Neural crest cell (in vitro differentiated cells): Measurements from ENCODE around the gene AKR1C2. TPM values are rescaled to one million over a fixed set of nuclear protein-coding genes. Genes with fewer than 3 reads are reported as not detected.
"Not testable (repeated sequence)": the region's sequence is repeated elsewhere in the genome, so short reads cannot be mapped to it uniquely, and the experiment has no call there.

Experiments used
- DNase-seq: peaks from one replicate; pipeline ENCODE4 v3.0.0; 2021; ENCODE audit warnings: low read depth, mixed read lengths, low spot score
- H3K27ac Mint-ChIP-seq: one replicate; pipeline ENCODE4 v1.8.0; 2021; ENCODE audit warnings: mild to moderate bottlenecking, mixed read lengths; ENCODE audit not compliant: unreplicated experiment
- H3K27me3 Mint-ChIP-seq: 2 replicates; pipeline ENCODE4 v1.8.0; 2021; ENCODE audit warnings: low read depth, mild to moderate bottlenecking, mixed read lengths
- H3K36me3 Mint-ChIP-seq: 2 replicates; pipeline ENCODE4 v1.8.0; 2021; ENCODE audit warnings: low read depth, mild to moderate bottlenecking, mixed read lengths
- H3K4me1 Mint-ChIP-seq: 2 replicates; pipeline ENCODE4 v1.8.0; 2021; ENCODE audit warnings: mixed read lengths
- H3K4me3 Mint-ChIP-seq: one replicate; pipeline ENCODE4 v1.8.0; 2021; ENCODE audit warnings: mild to moderate bottlenecking, mixed read lengths
- H3K9me3 Mint-ChIP-seq: 2 replicates; pipeline ENCODE4 v1.8.0; 2021; ENCODE audit warnings: mixed read lengths
- total RNA-seq: library from RNA; stranded (reverse); gene quantifications from 2 replicates; pipeline ENCODE4 v1.2.1, GENCODE V29; 2021
- TF ChIP-seq, protein P1 (sequence below): fragments of 200-600 bp; sonication (generic); conservative IDR thresholded peaks from 2 replicates; pipeline ENCODE4 v1.5.0; 2021; ENCODE audit warnings: antibody characterized with exemption, mild to moderate bottlenecking

Gene AKR1C2
- total RNA-seq, 1 donor from 2014 or later, result 3.9 TPM

- Mint-ChIP-seq H3K4me1 (no peaks in the 10 kb centered on the region), H3K4me3 (no peak overlapping the region), H3K9me3 (peaks cover 3% of the 10 kb centered on the region), H3K36me3 (no peaks in the 10 kb centered on the region), H3K27ac (no peak overlapping the region), H3K27me3 (no peaks in the 10 kb centered on the region)
- DNase-seq, result no peak
- TF ChIP-seq, protein P1, sequence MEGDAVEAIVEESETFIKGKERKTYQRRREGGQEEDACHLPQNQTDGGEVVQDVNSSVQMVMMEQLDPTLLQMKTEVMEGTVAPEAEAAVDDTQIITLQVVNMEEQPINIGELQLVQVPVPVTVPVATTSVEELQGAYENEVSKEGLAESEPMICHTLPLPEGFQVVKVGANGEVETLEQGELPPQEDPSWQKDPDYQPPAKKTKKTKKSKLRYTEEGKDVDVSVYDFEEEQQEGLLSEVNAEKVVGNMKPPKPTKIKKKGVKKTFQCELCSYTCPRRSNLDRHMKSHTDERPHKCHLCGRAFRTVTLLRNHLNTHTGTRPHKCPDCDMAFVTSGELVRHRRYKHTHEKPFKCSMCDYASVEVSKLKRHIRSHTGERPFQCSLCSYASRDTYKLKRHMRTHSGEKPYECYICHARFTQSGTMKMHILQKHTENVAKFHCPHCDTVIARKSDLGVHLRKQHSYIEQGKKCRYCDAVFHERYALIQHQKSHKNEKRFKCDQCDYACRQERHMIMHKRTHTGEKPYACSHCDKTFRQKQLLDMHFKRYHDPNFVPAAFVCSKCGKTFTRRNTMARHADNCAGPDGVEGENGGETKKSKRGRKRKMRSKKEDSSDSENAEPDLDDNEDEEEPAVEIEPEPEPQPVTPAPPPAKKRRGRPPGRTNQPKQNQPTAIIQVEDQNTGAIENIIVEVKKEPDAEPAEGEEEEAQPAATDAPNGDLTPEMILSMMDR, result no peak
Measured at GRCh38 chr10:4941540-4942330, 61.9 kb downstream of the AKR1C2 start.

DNA sequence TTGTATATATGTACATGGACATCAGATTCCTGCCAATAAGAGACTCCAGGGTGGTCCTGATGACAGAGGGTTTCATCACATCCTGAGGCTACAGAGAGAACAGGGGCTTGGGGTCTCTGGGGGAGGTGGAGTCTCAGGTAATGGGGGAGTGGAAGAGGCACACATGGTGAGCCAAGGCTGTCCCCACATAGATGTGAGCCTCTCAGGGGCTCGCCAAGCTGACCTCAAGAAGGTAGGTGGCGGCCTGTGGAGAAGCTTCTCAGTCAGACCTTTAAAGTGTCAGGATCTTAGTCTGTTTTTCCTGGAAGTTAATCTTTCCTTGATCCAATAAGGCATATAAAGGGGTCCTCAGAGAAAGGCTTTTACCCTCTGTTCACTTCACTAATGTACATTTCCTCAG lies 62.7 kb downstream of the AKR1C2 start:
- not testable (repeated sequence) for DNase-seq, H3K36me3 Mint-ChIP-seq, H3K9me3 Mint-ChIP-seq, H3K27me3 Mint-ChIP-seq, H3K27ac Mint-ChIP-seq, H3K4me1 Mint-ChIP-seq, H3K4me3 Mint-ChIP-seq

DNA sequence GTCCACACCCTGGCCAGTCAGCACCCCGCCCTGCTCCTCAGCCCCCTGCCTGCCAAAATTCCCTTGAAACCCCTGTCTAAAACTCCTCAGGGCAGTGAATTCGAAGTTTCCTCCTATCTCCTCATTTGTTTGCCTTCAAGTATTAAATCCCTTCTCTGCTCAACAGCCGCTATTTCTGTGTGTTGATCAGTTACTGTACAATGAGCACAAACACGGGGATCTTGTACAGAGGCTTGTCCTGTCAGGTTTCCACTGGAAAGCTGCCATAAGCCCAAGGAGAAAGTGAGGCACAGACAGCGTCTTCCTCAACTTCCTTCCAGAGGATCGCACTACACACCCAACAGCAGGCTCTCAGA lies 63.6 kb downstream of the AKR1C2 start:
- H3K36me3 Mint-ChIP-seq, H3K27ac Mint-ChIP-seq, H3K27me3 Mint-ChIP-seq, H3K4me1 Mint-ChIP-seq, H3K4me3 Mint-ChIP-seq, H3K9me3 Mint-ChIP-seq, DNase-seq: not testable (repeated sequence)

GRCh38 chr10:4939224-4940072 lies 64.2 kb downstream of the AKR1C2 start:
- Mint-ChIP-seq H3K27me3 (no peaks in the 10 kb centered on the region), H3K9me3 (peaks cover 8% of the 10 kb centered on the region), H3K36me3 (no peaks in the 10 kb centered on the region), H3K4me1 (no peaks in the 10 kb centered on the region), H3K27ac (no peak overlapping the region), H3K4me3 (no peak overlapping the region)
- DNase-seq, result no peak
- TF ChIP-seq, protein P1, result no peak

Other genes with a start within 250 kb of the AKR1C2 start
- 3.9 and 5.1 TPM in 2 replicates for gene AKR1E2, start 177.7 kb downstream of the AKR1C2 start, total RNA-seq
- 3.7 and 5.7 TPM in 2 replicates for gene AKR1C1, start 40.4 kb downstream of the AKR1C2 start, total RNA-seq
- 0.19 TPM in 1 of 2 replicates, not detected in the other for gene AKR1C3, start 90.6 kb upstream of the AKR1C2 start, total RNA-seq
- gene AKR1C8, start 181.3 kb upstream of the AKR1C2 start, total RNA-seq, result not detected in 2 replicates
- not detected in 2 replicates for gene AKR1C4, start 193.0 kb upstream of the AKR1C2 start, total RNA-seq